Measurements from ENCODE around the gene MTHFD1. TPM values are rescaled to one million over a fixed set of nuclear protein-coding genes. Genes with fewer than 3 reads are reported as not detected.

Gene MTHFD1
- total RNA-seq, 2 donors from 2014 or later: 30.5 to 42.8 TPM

GRCh38 chr14:64438181-64438841 lies 50.2 kb downstream of the MTHFD1 start:
- Histone ChIP-seq H3K27ac (no peak overlapping the region), H3K4me1 (peaks cover 0 to 13% of the 10 kb centered on the region in 2 donors), H3K9me3 (no peaks in the 10 kb centered on the region), H3K4me3 (no peak overlapping the region), H3K27me3 (no peaks in the 10 kb centered on the region), H3K36me3 (peaks cover 34% of the 10 kb centered on the region)
- TF ChIP-seq CTCF (IDR thresholded peaks at IDR 0.05): no peak
- no peak for DNase-seq (ENCODE audit: low spot score)

GRCh38 chr14:64439141-64439540 lies 51.0 kb downstream of the MTHFD1 start:
- H3K9me3 ChIP-seq: no peaks in the 10 kb centered on the region
- DNase-seq (ENCODE audit: low spot score): no peak
- H3K36me3 ChIP-seq: peaks cover 30% of the 10 kb centered on the region
- H3K27me3 ChIP-seq: no peaks in the 10 kb centered on the region
- H3K4me1 ChIP-seq: peaks cover 0 to 13% of the 10 kb centered on the region in 2 donors
- H3K4me3 ChIP-seq: no peak overlapping the region
- no peak for TF ChIP-seq CTCF (IDR thresholded peaks at IDR 0.05)
- no peak overlapping the region for H3K27ac ChIP-seq

GRCh38 chr14:64440494-64440893 lies 52.3 kb downstream of the MTHFD1 start:
- Histone ChIP-seq H3K9me3 (no peaks in the 10 kb centered on the region), H3K27me3 (no peaks in the 10 kb centered on the region), H3K4me1 (peaks cover 0 to 18% of the 10 kb centered on the region in 2 donors), H3K27ac (no peak overlapping the region), H3K4me3 (no peak overlapping the region), H3K36me3 (peaks cover 26% of the 10 kb centered on the region)
- no peak for DNase-seq (ENCODE audit: low spot score)
- no peak for TF ChIP-seq CTCF (IDR thresholded peaks at IDR 0.05)

- DNase-seq (ENCODE audit: low spot score): peak; percentile 66
- Histone ChIP-seq H3K36me3 (peaks cover 8% of the 10 kb centered on the region), H3K27me3 (no peaks in the 10 kb centered on the region), H3K4me1 (peaks cover 0 to 19% of the 10 kb centered on the region in 2 donors), H3K9me3 (no peaks in the 10 kb centered on the region), H3K27ac (peak overlapping the region; percentile 72 to 81), H3K4me3 (no peak overlapping the region)
- TF ChIP-seq CTCF (IDR thresholded peaks at IDR 0.05): no peak
These were observed 54.3 kb downstream of the MTHFD1 start for GRCh38 chr14:64442300-64442988.

GRCh38 chr14:64444140-64444539 lies 56.0 kb downstream of the MTHFD1 start:
- Histone ChIP-seq H3K36me3 (peaks cover 10% of the 10 kb centered on the region), H3K4me3 (no peak overlapping the region), H3K27ac (no peak overlapping the region), H3K27me3 (no peaks in the 10 kb centered on the region), H3K9me3 (no peaks in the 10 kb centered on the region), H3K4me1 (peaks cover 0 to 19% of the 10 kb centered on the region in 2 donors)
- TF ChIP-seq CTCF (IDR thresholded peaks at IDR 0.05): no peak
- DNase-seq (ENCODE audit: low spot score): no peak
